Stimulated activated CD8-positive, alpha-beta memory T cell treated with anti-CD3 and anti-CD28 coated beads, Interleukin-15, amount 100 ng/mL, for 1 hour (primary cell): ENCODE data around the gene SPAG4.

Source experiments
- DNase-seq: peaks from one replicate; pipeline ENCODE4 v3.0.0-alpha.2; 2020; ENCODE audit warnings: low read depth

Gene SPAG4

DNA sequence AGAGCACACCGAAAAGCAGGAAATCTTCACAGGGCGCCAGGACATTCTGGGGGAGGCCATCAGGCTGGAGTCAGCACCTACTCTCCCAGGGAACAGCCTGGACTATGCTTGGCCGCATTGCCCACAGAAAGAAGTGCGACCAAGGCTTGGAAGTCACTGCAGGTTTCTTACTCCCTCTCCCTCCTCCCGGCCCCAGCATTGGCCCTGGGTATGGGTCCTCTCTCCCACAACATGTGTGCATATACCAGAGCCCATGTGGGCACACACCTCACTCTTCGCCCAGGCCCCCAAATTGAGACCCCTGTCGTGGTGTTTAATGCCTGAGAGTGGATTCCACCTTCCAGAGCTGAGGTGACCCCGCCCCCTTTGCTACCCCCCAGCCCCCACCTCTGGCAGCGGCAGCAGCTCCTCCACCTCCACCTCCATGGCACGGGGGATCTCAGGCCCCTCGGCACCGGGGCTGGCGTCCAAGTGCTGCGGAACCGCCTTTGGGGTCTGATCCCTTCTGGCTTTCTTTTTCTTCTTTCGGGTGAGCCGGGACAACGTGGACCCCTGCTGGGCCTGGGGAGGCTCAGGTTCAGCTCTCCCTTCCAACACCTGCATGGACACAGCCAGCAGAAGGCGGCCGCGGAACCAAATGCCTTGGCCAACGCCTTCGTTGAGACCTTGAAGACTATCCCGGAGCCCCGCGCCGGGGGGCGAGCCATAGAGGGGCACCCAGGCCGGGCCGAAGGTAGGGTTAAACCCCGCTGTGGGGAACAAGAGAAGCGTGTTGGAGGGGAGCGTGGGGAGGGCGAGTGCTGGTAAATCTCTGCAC, 15.2 kb upstream of the SPAG4 start:
- DNase-seq: no peak

DNA sequence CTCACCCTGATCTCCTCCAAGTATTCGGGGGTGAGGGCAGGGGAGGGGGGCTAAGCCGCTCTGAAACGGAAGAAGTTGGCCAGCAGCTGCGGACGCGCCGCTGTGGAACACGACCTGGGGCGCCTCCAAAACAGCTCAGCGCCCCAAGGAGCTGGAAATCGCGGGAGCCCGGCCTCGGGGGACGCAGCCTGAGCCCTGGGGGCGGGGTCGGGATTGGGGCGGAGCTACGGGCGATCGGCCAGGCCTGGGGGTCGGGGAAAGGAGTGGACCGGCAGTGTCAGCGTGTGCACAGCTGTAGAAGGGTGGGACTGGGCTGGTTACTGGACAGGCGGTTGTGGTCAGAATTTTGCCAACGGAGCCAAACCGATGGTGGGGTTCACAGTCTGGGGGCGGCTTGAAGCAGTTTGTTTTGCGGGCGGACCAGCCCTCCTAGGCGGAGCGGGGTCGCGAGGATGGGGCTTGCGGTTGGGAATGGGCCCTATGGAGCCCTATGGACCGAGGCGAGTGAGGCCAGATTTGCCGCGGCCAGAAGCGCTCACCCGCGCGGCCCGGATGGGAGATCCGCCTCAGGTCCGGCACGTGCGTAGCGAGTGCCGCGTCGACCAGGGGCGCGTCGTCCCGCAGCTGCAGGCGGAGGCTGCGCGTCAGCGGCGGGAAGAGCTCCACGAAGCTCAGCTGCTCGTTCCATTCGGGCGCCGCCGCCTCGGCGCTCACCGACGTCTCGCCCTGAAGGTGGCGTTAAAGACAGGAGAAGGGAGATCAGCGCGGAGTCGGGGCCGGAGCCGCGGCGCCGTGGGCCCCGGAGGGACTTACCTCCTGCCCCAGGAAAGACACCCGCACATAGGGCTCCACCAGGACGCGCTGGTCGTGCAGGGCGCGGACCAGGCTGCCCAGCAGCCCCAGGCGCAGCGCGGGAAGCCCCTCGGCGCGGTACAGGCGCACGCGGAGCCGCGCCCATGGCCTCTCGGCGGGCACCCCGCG, 14.3 kb upstream of the SPAG4 start:
- peak; percentile 49 for DNase-seq

DNA sequence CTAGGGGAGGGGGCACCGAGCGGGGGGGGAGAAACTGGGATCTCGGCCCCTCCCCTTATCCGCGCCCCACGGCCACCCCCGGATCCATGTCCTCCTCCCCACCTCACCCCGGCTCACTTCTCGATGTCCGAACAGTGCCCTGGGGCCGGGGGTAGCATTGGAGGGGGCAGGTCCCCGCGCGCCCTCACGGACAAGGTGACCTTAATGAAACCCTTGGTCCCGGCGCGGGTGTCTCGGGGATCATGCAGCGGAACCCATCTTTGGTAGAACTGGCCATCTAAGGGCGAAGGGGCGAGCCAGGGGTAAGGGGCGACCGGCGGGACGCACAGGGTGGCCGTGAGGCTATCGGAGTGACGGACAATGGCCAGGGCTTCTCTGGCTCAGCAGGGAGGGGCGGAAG, 13.6 kb upstream of the SPAG4 start:
- DNase-seq: no peak

DNA sequence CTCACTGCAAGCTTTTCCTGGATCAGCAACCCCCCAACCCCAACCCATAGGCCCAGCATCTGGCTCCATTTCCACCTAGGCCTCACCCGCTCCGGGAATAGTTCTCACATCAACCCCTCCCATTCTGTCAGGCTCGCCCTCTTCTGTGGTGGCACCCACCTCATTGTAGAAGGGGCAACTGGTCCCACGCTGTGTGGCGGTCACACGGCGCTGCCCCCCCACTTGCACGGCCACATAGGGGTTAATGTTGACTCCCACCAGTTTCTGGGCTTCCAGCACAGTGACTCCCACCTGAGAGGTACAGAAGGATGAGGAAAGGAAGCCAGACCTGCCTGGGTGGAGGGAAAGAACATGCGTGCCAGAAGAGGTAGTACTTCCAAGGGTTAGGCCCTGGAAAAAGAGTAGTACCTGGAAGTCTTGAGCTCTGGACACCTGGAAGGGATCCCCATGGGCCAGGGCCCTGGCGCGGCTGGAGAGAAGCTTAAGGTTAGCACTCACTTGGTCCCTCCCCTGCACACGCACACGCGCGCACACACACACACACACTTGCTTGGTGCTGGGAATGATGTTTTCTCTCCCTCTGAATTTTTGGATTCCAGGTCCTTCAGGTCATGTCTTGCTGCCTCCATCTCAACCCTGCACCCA, 12.7 kb upstream of the SPAG4 start:
- DNase-seq: no peak

DNA sequence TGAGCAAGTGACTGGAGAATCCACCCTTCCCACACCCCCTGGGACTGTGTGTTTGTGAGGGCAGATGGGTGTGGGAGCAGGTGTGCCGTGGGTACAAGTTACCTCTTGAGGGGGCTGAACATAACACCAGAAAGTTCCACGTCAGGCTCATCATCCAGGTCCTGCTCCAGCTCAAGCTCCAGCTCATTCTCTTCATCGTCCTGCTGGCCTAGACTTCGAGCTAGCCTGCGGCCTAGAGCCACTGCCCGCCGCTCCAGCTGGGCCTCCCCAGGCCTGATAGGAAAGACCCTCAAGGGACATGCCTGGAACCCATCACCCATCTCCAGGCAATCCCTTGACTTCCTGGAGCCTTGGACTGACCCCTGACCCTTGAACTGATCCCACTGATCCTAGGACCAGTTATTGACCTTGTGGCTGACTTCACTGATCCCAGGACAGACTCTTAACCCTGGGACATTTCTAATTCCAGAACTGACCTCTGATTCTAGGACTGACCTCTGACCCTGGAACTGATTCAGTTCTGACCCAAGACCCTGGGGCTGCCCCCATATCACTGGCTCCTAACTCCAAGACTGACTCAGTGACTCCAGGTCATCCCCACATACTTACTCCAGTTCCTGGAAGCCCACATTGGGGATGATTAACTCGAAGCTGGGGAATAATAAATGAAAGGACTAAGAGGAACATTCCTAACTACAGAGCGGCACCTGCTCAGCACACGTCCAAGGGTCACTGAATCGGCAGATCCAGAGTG, 11.8 kb upstream of the SPAG4 start:
- no peak for DNase-seq

DNA sequence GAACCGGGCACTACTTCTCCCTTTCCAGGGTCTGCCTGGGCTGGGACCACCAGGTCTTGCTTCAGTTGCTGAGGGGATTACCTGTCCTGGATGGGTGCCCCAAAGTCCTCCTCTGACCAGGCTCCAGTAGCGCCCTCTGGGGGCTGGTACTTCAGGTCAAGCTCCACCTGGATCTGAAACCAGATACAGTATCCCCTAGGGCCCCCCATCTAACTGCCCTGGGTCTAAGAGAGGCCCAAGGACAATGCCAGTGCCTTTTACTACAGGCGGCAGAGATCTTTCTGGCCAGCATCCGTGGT, 11.2 kb upstream of the SPAG4 start:
- no peak for DNase-seq

DNA sequence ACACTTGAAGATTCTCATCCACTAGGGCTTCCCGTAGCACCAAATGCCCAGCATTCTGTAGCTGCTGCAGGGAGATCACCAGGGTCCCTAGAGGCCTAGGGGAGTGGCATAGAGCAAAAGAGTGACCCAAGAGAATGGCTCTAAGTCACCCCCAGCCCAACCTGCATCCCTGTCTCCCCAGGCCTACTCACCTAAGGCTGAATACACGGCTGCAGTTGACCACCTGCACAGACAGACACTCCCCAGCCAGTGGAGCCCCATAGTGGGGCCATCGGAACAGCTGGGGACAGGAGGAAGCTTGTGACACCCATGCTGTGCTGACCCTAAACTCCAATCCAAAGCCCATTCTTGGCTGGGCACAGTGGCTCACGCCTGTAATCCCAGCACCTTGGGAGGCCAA, 9.5 kb upstream of the SPAG4 start:
- no peak for DNase-seq

DNA sequence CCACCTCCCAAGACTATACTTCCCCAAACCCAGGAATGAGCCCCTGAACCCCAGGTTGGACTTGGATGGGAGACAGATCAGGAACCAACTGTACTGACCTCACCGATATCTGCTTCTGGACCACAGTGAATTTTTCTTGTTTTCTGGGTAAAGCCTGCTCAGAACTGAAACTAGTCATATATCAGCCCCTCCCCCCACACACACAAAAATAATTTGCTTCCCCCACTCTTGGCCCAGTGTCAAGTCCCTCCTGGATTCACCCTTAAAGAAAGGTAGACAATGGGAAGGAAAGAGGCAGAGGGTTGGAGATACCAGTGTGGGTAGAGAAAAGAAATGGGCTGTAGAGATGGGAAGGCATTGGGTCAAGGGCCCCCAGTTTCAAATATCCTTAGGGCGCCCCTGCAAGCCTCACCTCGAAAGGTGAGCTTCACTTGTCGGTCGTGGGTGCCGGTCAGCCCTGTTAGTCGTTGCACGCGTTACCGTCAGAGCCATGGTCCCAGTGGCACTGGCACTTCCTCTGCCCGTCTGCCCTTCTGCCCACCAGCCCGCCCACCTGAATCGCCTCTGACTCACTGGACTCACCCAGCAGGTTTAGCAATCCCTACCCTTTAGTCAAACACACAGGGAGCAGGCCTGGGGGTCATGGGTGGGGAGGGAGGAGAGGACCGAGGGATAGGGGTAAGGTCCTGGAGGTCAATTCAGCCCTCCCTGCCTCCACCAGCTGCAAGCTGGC, 8.5 kb upstream of the SPAG4 start:
- no peak for DNase-seq

DNA sequence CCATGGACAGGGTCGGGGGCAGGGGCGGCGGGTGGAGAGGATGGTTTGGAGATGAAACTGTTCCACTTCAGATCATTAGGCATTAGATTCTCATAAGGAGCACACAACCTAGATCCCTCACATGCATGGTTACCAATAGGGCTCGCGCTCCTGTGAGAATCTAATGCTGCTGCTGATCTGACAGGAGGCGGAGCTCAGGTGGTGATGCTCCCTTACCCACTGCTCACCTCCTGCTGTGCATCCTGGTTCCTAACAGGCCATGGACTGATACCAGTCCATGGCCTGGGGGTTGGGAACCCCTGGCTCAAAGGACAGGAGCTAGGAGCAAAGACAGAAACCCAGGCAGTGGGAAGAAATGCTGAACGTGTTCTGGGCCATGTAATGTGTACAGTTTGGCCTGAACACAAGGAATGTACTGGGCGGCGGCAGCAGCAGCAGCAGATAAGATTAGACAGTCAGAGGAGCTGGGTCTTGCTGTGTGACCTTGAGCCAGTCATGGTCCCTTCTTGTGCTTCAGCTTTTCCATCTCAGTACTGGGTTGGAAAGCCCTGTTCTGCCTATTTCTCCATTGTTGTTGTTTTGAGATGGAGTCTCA, 4.7 kb upstream of the SPAG4 start:
- DNase-seq: no peak

DNA sequence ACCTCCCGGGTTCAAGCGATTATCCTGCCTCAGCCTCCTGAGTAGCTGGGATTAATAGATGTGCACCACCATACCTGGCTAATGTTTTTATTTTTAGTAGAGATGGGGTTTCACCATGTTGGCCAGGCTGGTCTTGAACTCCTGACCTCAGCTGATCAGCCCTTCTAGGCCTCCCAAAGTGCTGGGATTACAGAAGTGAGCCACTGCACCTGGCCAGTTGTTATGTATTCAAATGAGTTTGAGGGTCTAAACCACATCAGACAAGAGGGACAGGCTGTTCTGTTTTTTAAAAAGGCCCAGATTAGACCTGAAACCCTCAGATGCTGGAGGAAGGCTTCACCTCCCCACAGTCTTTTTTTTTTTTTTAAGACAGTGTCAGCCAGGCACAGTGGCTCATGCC, 4.1 kb upstream of the SPAG4 start:
- no peak for DNase-seq

DNA sequence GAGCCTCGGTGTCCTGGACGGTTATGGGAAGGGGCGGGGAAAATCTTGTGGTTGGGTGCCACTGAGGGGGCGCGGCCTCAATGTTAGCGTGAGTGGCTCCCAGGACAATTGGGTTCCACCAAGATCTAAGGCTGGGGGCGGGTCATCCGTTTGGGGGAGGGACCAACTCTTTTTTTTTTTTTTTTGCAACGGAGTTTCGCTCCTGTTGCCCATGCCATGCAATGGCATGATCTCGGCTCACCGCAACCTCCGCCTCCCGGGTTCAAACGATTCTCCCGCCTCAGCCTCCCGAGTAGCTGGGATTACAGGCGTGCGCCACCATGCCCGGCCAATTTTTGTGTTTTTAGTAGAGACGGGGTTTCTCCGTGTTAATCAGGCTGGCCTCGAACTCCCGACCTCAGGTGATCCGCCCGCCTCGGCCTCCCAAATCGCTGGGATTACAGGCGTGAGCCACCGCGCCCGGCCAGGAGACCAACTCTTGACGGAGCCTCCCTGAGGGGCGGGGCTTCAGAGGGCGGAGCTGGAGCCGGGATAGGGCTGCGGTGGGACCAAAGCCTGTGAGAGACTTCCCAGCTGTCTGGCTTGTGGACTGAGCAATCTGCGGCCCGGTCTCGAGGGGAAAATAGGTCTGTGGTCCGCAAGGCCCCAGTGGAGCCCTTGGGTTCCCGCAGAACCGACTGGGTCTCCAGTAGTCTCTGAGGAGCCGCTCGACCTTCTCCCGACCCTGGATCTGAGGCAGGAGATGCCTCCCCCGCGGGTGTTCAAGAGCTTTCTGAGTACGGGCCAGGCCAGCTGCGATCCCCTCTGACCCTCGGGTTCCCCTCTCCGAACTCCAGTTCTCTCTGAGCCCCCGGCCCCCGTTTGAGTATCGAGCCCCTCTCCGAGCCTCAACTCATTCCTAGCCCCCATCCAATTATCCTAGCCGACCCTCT, 1.1 kb downstream of the SPAG4 start:
- DNase-seq: no peak

DNA sequence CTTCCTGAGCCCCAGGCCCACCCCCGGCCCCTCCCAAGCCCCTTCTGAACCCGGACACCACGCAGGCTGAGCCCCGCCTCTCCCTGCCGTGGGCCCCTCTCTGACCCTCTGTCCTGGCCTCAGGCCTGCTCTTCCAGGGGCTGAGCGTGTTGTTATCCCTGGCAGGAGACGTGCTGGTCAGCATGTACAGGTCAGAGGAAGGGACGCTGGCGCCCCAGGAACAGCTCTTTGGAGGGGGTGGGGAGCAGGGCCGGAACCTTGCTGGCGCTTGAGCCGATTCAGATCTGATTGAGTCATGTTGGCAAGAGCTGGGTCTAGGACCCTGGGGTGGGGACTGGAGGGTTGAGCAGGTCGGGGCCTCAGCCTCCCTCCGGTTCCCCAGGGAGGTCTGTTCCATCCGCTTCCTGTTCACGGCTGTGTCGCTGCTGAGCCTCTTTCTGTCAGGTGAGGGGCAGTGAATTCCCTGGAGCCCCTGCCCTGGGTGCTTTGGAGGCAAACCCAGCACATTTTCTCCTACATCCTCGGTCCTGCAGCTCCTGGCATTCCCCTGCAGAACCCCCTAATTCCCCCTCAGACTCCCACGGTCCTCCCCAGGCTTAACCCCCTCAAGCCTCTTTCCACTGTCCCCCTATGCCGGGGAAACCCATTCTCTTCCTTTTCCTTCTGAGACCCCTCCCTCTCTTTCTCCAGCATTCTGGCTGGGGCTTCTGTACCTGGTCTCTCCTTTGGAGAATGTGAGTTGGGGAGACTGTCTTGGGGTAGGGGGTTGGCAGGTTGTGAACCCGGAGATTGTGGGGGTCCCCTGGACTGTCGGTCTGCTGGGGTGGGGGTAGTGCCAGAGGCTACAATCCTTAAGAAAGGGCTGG, 2.0 kb downstream of the SPAG4 start:
- no peak for DNase-seq

DNA sequence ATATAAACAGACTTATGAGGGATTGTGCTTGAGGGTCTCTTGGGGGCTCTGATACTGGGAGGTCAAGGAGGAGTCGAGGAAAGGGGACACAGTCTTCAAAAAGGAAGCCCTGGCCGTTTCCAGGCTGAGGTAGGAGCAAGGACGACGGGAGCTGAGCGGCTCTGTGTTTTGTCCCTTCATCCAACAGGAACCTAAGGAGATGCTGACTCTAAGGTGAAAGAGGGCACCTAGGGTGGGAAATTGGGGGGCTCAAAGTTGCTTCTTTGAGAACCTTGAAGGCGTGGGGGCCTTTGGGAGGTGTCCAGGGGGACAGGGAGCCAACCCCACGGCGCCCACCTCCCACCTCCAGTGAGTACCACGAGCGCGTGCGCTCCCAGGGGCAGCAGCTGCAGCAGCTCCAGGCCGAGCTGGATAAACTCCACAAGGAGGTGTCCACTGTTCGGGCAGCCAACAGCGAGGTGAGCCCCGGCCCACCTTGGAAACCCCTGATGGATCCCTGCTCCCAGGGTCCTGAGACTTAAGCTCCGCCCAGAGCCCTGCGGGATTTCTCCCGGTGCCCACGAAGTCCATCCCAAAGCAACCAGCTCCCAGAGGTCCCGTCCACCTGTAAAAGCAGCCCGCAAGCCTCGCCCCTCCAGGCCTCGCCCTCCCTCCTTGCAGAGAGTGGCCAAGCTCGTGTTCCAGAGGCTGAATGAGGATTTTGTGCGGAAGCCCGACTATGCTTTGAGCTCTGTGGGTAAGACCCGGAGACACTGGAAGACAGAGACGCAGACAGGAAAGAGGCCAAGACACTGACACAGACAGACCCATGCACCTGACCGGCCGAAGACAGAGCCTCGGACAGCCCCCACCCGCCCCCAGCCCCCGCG, 2.9 kb downstream of the SPAG4 start:
- no peak for DNase-seq

DNA sequence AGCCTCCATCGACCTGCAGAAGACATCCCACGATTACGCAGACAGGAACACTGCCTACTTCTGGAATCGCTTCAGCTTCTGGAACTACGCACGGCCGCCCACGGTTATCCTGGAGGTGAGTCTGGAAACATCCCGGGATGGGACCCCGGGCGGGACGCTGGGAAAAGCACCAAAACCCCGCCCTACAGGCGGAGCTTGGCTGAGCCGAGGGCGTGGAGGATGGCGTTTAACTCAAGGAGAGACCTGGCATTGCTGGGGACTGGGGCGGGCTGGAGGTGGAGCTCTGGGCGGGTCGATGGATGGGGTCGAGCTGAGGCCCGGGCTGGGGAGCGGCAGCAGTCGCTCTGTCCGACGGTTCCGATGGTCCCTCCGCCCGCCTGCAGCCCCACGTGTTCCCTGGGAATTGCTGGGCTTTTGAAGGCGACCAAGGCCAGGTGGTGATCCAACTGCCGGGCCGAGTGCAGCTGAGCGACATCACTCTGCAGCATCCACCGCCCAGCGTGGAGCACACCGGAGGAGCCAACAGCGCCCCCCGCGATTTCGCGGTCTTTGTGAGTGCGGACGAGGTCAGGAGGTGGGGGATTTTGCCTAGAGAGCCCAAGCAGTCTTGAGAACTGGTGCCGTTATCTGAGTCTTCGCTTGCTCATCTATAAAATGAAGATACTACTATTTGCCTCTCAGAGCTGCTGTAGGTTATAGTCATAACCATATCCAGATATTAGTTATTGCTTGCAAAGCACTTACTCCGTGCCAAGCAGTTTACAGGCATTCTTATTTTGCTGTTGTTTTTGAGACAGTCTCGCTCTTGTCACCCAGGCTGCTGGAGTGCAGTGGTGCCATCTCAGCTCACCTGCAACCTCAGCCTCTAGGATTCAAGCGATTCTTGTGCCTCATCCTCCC, 3.8 kb downstream of the SPAG4 start:
- DNase-seq: peak; percentile 58

DNA sequence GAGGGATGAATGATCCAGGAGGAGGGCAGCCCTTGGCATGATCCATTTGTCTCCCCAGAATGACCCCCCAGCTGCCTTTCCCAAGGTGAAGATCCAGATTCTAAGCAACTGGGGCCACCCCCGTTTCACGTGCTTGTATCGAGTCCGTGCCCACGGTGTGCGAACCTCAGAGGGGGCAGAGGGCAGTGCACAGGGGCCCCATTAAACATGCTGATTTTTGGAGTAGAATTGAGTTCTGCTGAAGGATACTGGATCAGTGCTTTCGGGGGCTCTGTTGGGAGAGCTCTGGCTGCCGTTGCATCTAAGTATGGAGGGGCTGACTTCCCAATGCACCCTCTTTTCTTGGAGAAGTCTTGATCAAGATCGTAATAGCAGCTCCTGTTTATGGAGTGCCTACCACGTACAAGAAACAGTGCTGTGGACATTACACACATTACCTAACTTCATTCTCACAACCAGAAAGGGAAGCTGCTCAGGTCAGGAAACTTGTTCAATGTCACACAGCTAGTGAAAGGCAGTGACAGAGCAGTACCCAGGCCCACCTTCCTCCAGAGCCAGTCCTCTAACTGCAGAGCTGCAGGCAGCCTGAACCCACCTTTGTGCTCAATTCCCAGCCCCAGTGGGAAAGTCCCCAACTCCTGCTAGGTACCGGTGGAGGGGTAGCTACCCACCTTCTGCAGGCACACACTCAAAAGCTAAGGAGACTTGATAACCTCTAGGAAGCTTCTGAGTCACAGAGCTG, 5.4 kb downstream of the SPAG4 start:
- no peak for DNase-seq

DNA sequence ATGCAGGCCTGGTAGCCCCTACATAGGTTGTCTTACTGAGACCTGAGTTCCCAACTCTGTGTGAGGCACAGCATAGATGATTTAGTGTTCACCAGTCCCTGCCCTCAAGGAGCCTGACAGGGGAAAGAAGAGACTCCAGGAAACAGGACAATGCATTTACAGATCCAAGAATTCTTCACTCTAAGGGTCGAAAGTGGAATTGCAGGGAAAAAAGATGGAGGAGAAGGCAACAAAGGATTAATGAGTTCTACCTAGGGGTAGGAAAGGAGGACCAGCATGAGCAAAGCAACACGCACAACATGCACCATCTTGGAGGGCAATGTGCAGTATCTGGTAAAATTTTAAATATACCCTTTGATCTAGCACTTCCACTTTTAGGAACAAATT, 5.9 kb downstream of the SPAG4 start:
- DNase-seq: no peak
